Measurements from ENCODE around the gene PTPN12.
A peak's percentile ranks its signal among the peaks of the same experiment; 100 is the strongest.
"Not testable (repeated sequence)": the region's sequence is repeated elsewhere in the genome, so short reads cannot be mapped to it uniquely, and the experiment has no call there.

The PTPN12 gene

DNA sequence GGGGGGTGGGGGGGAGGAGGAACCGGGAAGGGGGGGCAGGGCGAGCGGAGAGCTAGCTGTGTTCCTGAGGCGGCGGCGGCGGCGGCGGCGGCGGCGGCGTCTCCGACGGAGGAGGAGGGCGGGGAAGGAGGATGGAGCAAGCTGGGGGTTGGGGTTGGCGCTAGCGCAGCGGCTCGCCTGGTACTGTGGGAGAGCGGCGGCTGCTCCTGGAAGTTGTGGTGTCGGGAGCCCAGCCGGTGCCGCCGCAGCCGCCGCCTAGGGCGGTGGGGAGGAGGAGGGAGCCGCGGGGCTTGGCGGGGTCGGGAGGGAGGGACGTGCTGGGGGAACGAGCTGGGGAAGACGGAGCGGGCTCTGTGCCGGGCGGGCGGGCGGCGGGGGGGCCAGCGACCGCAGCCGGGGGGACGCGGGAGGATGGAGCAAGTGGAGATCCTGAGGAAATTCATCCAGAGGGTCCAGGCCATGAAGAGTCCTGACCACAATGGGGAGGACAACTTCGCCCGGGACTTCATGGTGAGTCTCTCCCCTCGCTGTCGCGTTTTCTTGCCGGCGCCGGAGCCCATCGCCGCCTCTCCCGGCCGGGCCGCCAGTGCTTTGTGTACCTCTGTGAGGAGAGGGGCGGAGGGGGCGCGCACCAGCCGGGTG, at the start of gene PTPN12:
Gene PTPN12, plus strand, starts transcription at position 160 of the 642 bp plus-strand sequence. Its CDS starts 252 bp downstream, at position 412.
- TF ChIP-seq CTCF (IDR thresholded peaks at IDR 0.05; ENCODE audit: low read depth, low read length): no peak
- peak within 1 kb of the TSS; percentile 75 for H3K4me3 ChIP-seq (ENCODE audit: low read depth, low read length)

DNA sequence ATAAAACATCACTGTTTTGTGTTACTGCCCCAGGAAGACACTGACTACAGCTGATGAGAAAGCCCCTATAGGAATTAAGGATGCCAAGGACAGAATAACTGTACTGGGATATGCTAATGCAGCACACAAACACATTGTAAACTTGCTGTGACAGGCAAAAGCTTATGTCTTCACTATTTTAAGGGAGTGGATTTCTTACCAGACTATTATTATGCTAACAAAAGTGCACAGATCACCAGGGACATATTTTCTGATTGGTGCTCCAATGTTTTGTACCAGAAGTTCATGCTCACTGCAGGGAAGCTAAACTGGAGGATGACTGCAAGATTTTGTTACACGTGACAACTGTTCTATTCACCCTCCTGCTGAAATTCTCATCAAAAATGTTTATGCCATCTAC, 48.1 kb upstream of the PTPN12 start:
- H3K4me3 ChIP-seq (ENCODE audit: low read depth, low read length): no peak overlapping the region
- TF ChIP-seq CTCF (IDR thresholded peaks at IDR 0.05; ENCODE audit: low read depth, low read length): no peak

DNA sequence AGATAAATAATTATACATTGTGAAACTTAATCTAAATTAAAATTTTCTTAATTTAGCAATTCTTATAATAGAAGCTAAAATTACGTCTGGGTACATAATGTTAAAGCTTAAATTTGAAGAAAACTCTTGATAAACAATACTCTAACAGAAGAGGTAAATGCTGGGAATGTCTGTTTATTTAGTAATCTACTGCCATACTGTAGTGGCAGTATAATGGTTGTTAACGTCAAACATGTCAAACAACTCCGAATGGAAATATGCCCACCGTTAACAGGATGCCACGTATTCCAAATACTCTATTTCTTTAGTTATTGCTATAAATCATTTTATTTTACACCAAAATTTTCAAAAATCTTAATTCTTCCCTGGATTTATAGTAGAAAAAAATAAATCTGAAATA, 40.0 kb upstream of the PTPN12 start:
- no peak for TF ChIP-seq CTCF (IDR thresholded peaks at IDR 0.05; ENCODE audit: low read depth, low read length)
- H3K4me3 ChIP-seq (ENCODE audit: low read depth, low read length): no peak overlapping the region

GRCh38 chr7:77498659-77499379, 38.3 kb upstream of the PTPN12 start:
- H3K4me3 ChIP-seq (ENCODE audit: low read depth, low read length): no peak overlapping the region
- TF ChIP-seq CTCF (IDR thresholded peaks at IDR 0.05; ENCODE audit: low read depth, low read length): no peak

DNA sequence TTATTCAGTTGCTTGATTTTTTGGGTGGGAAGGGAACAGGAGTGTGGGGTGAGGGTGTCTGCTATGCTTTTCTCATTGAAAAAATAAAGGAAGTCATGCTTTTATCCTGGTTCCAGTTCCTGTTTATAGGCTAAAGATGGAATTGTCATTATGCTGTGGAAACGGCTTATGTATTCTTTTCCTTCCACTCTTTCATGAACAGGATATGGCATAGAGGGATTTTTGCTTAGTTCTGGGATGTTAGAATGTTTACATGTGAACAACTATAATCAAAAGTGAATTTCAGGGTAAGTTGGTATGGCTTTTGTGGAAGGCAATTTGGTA, 35.9 kb upstream of the PTPN12 start:
- no peak overlapping the region for H3K4me3 ChIP-seq (ENCODE audit: low read depth, low read length)
- TF ChIP-seq CTCF (IDR thresholded peaks at IDR 0.05; ENCODE audit: low read depth, low read length): no peak

DNA sequence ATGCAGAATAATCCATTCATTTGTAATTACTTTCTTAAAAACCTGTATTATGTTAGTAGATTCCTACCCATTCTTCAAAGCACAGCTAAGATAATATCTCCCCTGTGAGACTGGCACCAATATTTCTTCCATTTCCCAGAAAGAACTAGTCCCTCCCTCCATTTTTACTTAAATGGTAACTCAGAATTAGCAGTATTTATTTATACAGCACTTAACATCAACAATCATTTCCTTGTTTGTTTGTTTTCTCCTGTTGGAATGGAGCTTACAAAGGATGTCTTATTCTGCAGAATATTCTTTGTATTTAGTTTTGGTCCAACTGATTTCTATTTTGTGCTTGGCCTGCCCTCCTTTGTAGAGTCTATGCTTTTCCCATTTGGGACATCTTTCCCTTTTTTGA, 32.1 kb upstream of the PTPN12 start:
- no peak overlapping the region for H3K4me3 ChIP-seq (ENCODE audit: low read depth, low read length)
- TF ChIP-seq CTCF (IDR thresholded peaks at IDR 0.05; ENCODE audit: low read depth, low read length): no peak

- no peak for TF ChIP-seq CTCF (IDR thresholded peaks at IDR 0.05; ENCODE audit: low read depth, low read length)
- H3K4me3 ChIP-seq (ENCODE audit: low read depth, low read length): no peak overlapping the region
These were observed 30.2 kb upstream of the PTPN12 start for GRCh38 chr7:77506899-77507298.

DNA sequence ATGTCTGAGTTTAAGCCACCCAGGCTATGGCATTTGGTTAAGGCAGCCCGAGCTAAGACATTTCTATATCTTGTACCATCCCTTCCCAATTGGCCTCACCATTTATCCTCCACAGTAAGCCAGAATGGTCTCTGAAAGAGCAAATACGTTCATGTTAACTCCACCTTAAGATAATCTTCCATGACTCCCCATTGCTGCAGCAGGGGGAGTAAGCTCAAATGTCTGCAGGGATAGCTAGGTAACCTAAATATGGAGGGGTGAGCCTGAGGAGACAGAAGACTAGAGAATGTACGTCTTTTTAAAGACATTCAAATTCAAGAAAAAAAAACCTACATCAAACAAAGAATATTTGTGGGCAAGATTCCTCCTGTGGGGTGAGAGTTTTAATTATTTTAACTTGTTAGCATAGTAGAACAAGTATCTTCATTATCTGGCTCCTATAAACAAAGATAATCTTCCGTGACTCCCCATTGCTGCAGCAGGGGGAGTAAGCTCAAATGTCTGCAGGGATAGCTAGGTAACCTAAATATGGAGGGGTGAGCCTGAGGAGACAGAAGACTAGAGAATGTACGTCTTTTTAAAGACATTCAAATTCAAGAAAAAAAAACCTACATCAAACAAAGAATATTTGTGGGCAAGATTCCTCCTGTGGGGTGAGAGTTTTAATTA, 24.0 kb upstream of the PTPN12 start:
- not testable (repeated sequence) for H3K4me3 ChIP-seq (ENCODE audit: low read depth, low read length)

All from WI38 (cell line).